Pulmonary artery endothelial cell (primary cell): Measurements from ENCODE around the gene RUNX2. TPM values are rescaled to one million over a fixed set of nuclear protein-coding genes. Genes with fewer than 3 reads are reported as not detected.

Source experiments
- DNase-seq: peaks from one replicate; pipeline ENCODE4 v3.0.0-alpha.2; 2011; ENCODE audit warnings: low read depth, low spot score
- total RNA-seq: library from RNA; depleted of rRNA; stranded (reverse); fragments of >200 nt; gene quantifications from 2 replicates; pipeline ENCODE4 v1.2.3, GENCODE V29; 2014

RUNX2 gene
- total RNA-seq, 1 donor from 2014 or later: not detected

- DNase-seq: no peak
Measured at GRCh38 chr6:45613656-45614055, 285.5 kb downstream of the RUNX2 start.

- no peak for DNase-seq
Measured at GRCh38 chr6:45614488-45615285, 286.6 kb downstream of the RUNX2 start.

GRCh38 chr6:45616209-45616608 is 288.1 kb downstream of the RUNX2 start:
- no peak for DNase-seq

- DNase-seq: no peak
Measured at GRCh38 chr6:45617441-45617840, 289.3 kb downstream of the RUNX2 start.

- no peak for DNase-seq
Measured at GRCh38 chr6:45618259-45618658, 290.1 kb downstream of the RUNX2 start.

GRCh38 chr6:45619211-45619760 is 291.2 kb downstream of the RUNX2 start:
- DNase-seq: no peak

GRCh38 chr6:45619994-45620471 is 291.9 kb downstream of the RUNX2 start:
- no peak for DNase-seq

GRCh38 chr6:45624228-45624627 is 296.1 kb downstream of the RUNX2 start:
- no peak for DNase-seq

GRCh38 chr6:45625191-45625664 is 297.1 kb downstream of the RUNX2 start:
- DNase-seq: no peak

- DNase-seq: no peak
Measured at GRCh38 chr6:45626087-45626891, 298.2 kb downstream of the RUNX2 start.

GRCh38 chr6:45630314-45630713 is 302.2 kb downstream of the RUNX2 start:
- DNase-seq: no peak

- DNase-seq: no peak
Measured at GRCh38 chr6:45630801-45631200, 302.7 kb downstream of the RUNX2 start.

GRCh38 chr6:45631396-45631795 is 303.3 kb downstream of the RUNX2 start:
- no peak for DNase-seq

GRCh38 chr6:45633272-45633908 is 305.3 kb downstream of the RUNX2 start:
- no peak for DNase-seq

GRCh38 chr6:45634231-45634630 is 306.1 kb downstream of the RUNX2 start:
- no peak for DNase-seq

- no peak for DNase-seq
Measured at GRCh38 chr6:45635284-45635867, 307.2 kb downstream of the RUNX2 start.

- no peak for DNase-seq
Measured at GRCh38 chr6:45637056-45637455, 308.9 kb downstream of the RUNX2 start.

- no peak for DNase-seq
Measured at GRCh38 chr6:45637611-45638257, 309.6 kb downstream of the RUNX2 start.

- DNase-seq: no peak
Measured at GRCh38 chr6:45640081-45640491, 312.0 kb downstream of the RUNX2 start.

- DNase-seq: no peak
Measured at GRCh38 chr6:45640811-45641210, 312.7 kb downstream of the RUNX2 start.
